ENCODE data around the gene GALNT7. TPM values are rescaled to one million over a fixed set of nuclear protein-coding genes. Genes with fewer than 3 reads are reported as not detected.
"Not testable (repeated sequence)": the region's sequence is repeated elsewhere in the genome, so short reads cannot be mapped to it uniquely, and the experiment has no call there.

The GALNT7 gene
- total RNA-seq: 10 to 100 TPM; 21.6 to 23.6 TPM

GRCh38 chr4:173168396-173169177 is at the start of gene GALNT7:
GALNT7 (plus strand) TSS chr4:173168811; CDS start chr4:173168836, 25 bp downstream.
- Mint-ChIP-seq H3K27me3 (no peaks in the 10 kb centered on the region), H3K4me1 (peaks cover 50% of the 10 kb centered on the region), H3K9me3 (no peaks in the 10 kb centered on the region), H3K36me3 (ENCODE audit: low read depth) (peaks cover 9% of the 10 kb centered on the region), H3K27ac (peak within 1 kb of the TSS; percentile 96), H3K4me3 (peak within 1 kb of the TSS; percentile 94)
- ChIA-PET POLR2A (no interaction called here), CTCF (interaction anchor here (0.6 to 1.0 kb wide), 2 partner anchors 89 to 156 kb away, joined by 3 read pairs; no protein-coding TSS in a partner anchor)
- peak; percentile 72 for DNase-seq

GRCh38 chr4:173118819-173119218 is 49.8 kb upstream of the GALNT7 start:
- H3K9me3 Mint-ChIP-seq; DNase-seq; H3K27ac Mint-ChIP-seq; H3K36me3 Mint-ChIP-seq (ENCODE audit: low read depth); POLR2A ChIA-PET; H3K27me3 Mint-ChIP-seq; H3K4me1 Mint-ChIP-seq; CTCF ChIA-PET; H3K4me3 Mint-ChIP-seq: not testable (repeated sequence)

GRCh38 chr4:173119818-173120217 is 48.8 kb upstream of the GALNT7 start:
- no peak overlapping the region for H3K27ac Mint-ChIP-seq
- no peaks in the 10 kb centered on the region for H3K36me3 Mint-ChIP-seq (ENCODE audit: low read depth)
- no peaks in the 10 kb centered on the region for H3K27me3 Mint-ChIP-seq
- no peak overlapping the region for H3K4me3 Mint-ChIP-seq
- no peak for DNase-seq
- no peaks in the 10 kb centered on the region for H3K9me3 Mint-ChIP-seq
- ChIA-PET CTCF (no interaction called here), POLR2A (no interaction called here)
- peaks cover 5% of the 10 kb centered on the region for H3K4me1 Mint-ChIP-seq

GRCh38 chr4:173121076-173121561 is 47.5 kb upstream of the GALNT7 start:
- POLR2A ChIA-PET: no interaction called here

GRCh38 chr4:173124209-173124865 is 44.3 kb upstream of the GALNT7 start:
- CTCF ChIA-PET: no interaction called here
- H3K27ac Mint-ChIP-seq: no peak overlapping the region
- H3K9me3 Mint-ChIP-seq: no peaks in the 10 kb centered on the region
- no peak overlapping the region for H3K4me3 Mint-ChIP-seq
- peaks cover 5% of the 10 kb centered on the region for H3K4me1 Mint-ChIP-seq
- POLR2A ChIA-PET: no interaction called here
- DNase-seq: no peak
- peaks cover 4% of the 10 kb centered on the region for H3K27me3 Mint-ChIP-seq
- H3K36me3 Mint-ChIP-seq (ENCODE audit: low read depth): no peaks in the 10 kb centered on the region

More at GRCh38 chr4:173121076-173121561, 47.5 kb upstream of the GALNT7 start:
- H3K4me1 Mint-ChIP-seq: peaks cover 5% of the 10 kb centered on the region
- no peaks in the 10 kb centered on the region for H3K9me3 Mint-ChIP-seq
- CTCF ChIA-PET: no interaction called here
- DNase-seq: no peak
- H3K4me3 Mint-ChIP-seq: no peak overlapping the region
- no peaks in the 10 kb centered on the region for H3K27me3 Mint-ChIP-seq
- no peak overlapping the region for H3K27ac Mint-ChIP-seq
- no peaks in the 10 kb centered on the region for H3K36me3 Mint-ChIP-seq (ENCODE audit: low read depth)

- no peak overlapping the region for H3K27ac Mint-ChIP-seq
- CTCF ChIA-PET: interaction anchor here (0.6 to 1.1 kb wide), 2 partner anchors 133 to 1996 kb away, joined by 3 read pairs; no protein-coding TSS in a partner anchor
- DNase-seq: no peak
- no peak overlapping the region for H3K4me3 Mint-ChIP-seq
- H3K4me1 Mint-ChIP-seq: peaks cover 5% of the 10 kb centered on the region
- no peaks in the 10 kb centered on the region for H3K9me3 Mint-ChIP-seq
- POLR2A ChIA-PET: no interaction called here
- H3K36me3 Mint-ChIP-seq (ENCODE audit: low read depth): no peaks in the 10 kb centered on the region
- H3K27me3 Mint-ChIP-seq: peaks cover 4% of the 10 kb centered on the region
Measured at GRCh38 chr4:173125216-173125812, 43.3 kb upstream of the GALNT7 start.

- Mint-ChIP-seq H3K4me1 (no peaks in the 10 kb centered on the region), H3K9me3 (no peaks in the 10 kb centered on the region), H3K36me3 (ENCODE audit: low read depth) (no peaks in the 10 kb centered on the region), H3K4me3 (no peak overlapping the region), H3K27me3 (peaks cover 4% of the 10 kb centered on the region), H3K27ac (no peak overlapping the region)
- no peak for DNase-seq
- ChIA-PET POLR2A (no interaction called here), CTCF (interaction anchor here (0.6 kb wide), 1 partner anchor 235 kb away, joined by 7 read pairs; no protein-coding TSS in a partner anchor)
Measured at GRCh38 chr4:173128199-173128890, 40.3 kb upstream of the GALNT7 start.

GRCh38 chr4:173130687-173131086 is 37.9 kb upstream of the GALNT7 start:
- ChIA-PET POLR2A (no interaction called here), CTCF (no interaction called here)
- Mint-ChIP-seq H3K36me3 (ENCODE audit: low read depth) (no peaks in the 10 kb centered on the region), H3K4me1 (no peaks in the 10 kb centered on the region), H3K4me3 (no peak overlapping the region), H3K27ac (no peak overlapping the region), H3K27me3 (peaks cover 4% of the 10 kb centered on the region), H3K9me3 (no peaks in the 10 kb centered on the region)
- no peak for DNase-seq

- no peak overlapping the region for H3K4me3 Mint-ChIP-seq
- ChIA-PET POLR2A (no interaction called here), CTCF (no interaction called here)
- no peak for DNase-seq
- H3K9me3 Mint-ChIP-seq: no peaks in the 10 kb centered on the region
- no peak overlapping the region for H3K27ac Mint-ChIP-seq
- H3K36me3 Mint-ChIP-seq (ENCODE audit: low read depth): no peaks in the 10 kb centered on the region
- no peaks in the 10 kb centered on the region for H3K27me3 Mint-ChIP-seq
- no peaks in the 10 kb centered on the region for H3K4me1 Mint-ChIP-seq
Measured at GRCh38 chr4:173134426-173134825, 34.2 kb upstream of the GALNT7 start.

- Mint-ChIP-seq H3K4me1 (no peaks in the 10 kb centered on the region), H3K27me3 (no peaks in the 10 kb centered on the region), H3K27ac (no peak overlapping the region), H3K4me3 (no peak overlapping the region), H3K36me3 (ENCODE audit: low read depth) (no peaks in the 10 kb centered on the region), H3K9me3 (no peaks in the 10 kb centered on the region)
- POLR2A ChIA-PET: no interaction called here
- CTCF ChIA-PET: no interaction called here
- no peak for DNase-seq
Measured at GRCh38 chr4:173135241-173135847, 33.3 kb upstream of the GALNT7 start.

GRCh38 chr4:173138624-173139023 is 30.0 kb upstream of the GALNT7 start:
- POLR2A ChIA-PET: no interaction called here
- Mint-ChIP-seq H3K27me3 (peaks cover 2% of the 10 kb centered on the region), H3K9me3 (no peaks in the 10 kb centered on the region), H3K4me1 (no peaks in the 10 kb centered on the region), H3K27ac (no peak overlapping the region), H3K36me3 (ENCODE audit: low read depth) (no peaks in the 10 kb centered on the region), H3K4me3 (no peak overlapping the region)
- CTCF ChIA-PET: no interaction called here
- DNase-seq: no peak

GRCh38 chr4:173139561-173139960 is 29.1 kb upstream of the GALNT7 start:
- no peak overlapping the region for H3K4me3 Mint-ChIP-seq
- no peaks in the 10 kb centered on the region for H3K36me3 Mint-ChIP-seq (ENCODE audit: low read depth)
- DNase-seq: no peak
- H3K4me1 Mint-ChIP-seq: no peaks in the 10 kb centered on the region
- no peaks in the 10 kb centered on the region for H3K9me3 Mint-ChIP-seq
- H3K27me3 Mint-ChIP-seq: peaks cover 2% of the 10 kb centered on the region
- H3K27ac Mint-ChIP-seq: no peak overlapping the region
- ChIA-PET CTCF (no interaction called here), POLR2A (no interaction called here)

Measured in activated CD4-positive, alpha-beta T cell treated with anti-CD3 and anti-CD28 coated beads, Interleukin-2, amount 10 ng/mL, durations not matched to agents 7 days and 5 days (primary cell).